PC-9 (cell line): ENCODE data around the gene SLC38A9.

Source experiments
- CTCF ChIP-seq: fragments of 200-600 bp; sonication (generic); conservative IDR thresholded peaks from 2 replicates; pipeline ENCODE4 v1.6.1; 2017; ENCODE audit warnings: mixed run types, antibody characterized with exemption, mild to moderate bottlenecking, moderate library complexity
- EZH2 ChIP-seq: fragments of 200-600 bp; sonication (generic); IDR thresholded peaks from 2 replicates; pipeline ENCODE4 v1.8.0; 2017; ENCODE audit warnings: antibody characterized with exemption, low read depth

- TF ChIP-seq CTCF (no peak), EZH2 (no peak)
Observed at GRCh38 chr5:55692509-55692908, 19.6 kb downstream of the SLC38A9 start.
